HG02884 (cell line): ENCODE measurements around the gene ZSCAN10.

Source experiments
- ATAC-seq: cut with Tn5 transposase; IDR thresholded peaks from one replicate; pipeline ENCODE4 v1.9.1; 2021; ENCODE audit warnings: mild to moderate bottlenecking, moderate library complexity; ENCODE audit not compliant: unreplicated experiment

ZSCAN10 gene

DNA sequence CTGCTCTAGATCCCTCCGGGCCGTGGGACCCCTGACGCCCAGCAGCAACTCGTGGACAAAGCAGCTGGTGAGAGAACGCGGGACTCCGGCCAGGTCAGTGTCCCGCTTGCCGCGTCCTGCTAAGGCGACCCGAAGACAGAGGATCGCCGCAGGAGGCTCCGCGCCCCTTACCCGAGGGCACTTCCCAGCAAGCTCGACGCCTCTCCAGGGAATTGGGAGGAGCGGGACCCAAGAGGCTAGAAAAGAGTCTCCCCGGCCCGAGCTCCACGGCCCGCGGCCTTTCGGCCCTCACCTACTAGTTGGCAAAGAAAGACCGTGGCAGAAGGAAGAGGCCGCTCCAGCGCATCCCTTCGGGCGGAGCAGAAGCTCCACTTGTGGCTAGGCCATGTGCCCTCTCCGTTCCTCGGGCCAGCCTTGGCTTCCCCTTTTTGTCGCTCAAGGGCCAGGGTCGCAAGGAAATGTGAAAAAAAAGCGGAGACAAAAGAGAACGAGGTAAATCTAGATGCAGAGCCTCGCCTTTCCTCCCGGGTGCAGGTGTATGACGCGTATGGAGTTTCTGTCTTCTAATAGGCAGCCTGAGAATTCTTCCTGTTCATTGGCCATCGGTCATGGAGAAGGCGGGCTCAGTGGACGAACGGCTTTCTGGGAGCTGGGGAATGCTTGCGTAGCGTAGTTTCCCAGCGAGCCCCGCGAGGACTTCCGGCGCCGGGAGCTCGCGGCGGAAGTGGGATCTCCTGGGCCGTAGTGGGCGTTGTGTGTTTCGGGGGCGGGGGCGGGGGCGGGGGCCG lies 35.4 kb upstream of the ZSCAN10 start, which contains the start of gene ZNF213:
TSS of gene ZNF213 (plus strand) at position 692 of the 788 bp plus-strand sequence. CDS start 2,252 bp downstream, outside the sequence.
- peak; percentile 84 for ATAC-seq

GRCh38 chr16:3133844-3134243 lies 34.8 kb upstream of the ZSCAN10 start:
- no peak for ATAC-seq

GRCh38 chr16:3131755-3132377 lies 32.8 kb upstream of the ZSCAN10 start:
- ATAC-seq, result no peak

DNA sequence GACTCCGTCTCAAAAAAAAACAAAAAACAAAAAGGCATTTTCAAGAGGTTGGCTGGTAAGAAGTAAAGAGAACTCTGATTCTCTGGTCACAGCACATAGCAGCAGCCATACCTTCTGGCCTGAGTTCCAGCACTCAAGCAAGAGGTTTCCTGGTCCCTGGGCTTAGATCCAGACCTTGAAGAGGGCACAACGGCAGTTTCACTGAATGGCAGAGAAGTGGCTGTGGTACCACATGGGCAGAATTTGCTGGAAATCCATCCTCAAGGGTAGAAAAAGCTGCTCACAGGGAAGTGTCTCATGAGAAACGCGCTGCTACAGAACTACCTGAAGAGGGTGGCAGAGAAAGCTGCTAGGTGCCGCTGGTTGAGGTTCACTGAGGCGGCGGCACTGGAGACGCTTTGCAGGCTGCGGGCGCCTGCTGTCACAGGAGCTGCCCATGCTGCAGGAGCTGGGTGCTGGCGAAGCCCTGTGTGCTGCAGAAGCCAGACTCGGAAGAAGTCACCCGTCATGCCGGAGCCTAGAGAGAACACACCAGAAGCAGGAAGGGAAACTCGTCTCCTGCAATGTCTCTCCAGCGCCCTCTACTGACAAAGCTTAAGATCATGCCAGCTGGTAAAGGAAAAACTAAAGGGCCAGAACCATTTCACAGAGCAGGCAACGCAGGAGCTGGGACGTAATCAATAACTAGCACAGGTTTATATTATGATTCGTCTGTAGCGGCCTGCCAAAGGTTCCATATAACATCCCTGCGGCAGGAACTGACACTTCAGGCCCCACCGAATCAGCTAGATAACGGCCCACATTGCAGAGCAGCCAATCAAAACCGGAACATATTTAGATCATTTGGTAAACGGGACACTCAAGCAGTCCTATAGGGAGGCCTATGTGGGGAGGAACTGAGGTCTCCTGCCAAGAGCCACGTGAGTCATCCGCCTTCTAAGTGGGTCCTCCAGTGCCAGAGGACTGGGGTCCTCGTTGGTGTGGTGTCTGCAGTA lies 30.3 kb upstream of the ZSCAN10 start:
- ATAC-seq, result no peak

DNA sequence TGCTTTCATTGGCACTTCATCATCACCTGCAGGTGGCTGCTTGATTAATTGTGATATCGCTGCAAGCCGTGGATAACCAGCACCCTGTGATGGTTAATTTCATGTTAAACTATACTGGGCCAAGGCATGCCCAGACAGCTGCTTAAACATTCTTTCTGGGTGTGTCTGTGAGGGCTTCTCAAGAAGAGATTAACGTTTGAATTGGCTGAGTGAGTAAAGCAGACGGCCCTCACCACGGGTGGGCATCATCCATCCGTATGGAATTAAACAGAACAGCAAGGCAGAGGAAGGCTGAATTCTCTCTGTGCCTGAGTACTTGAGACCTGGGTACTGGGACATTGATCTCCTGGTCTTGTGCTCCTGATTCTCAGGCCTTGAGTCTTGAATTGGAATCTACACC lies 28.7 kb upstream of the ZSCAN10 start:
- no peak for ATAC-seq

GRCh38 chr16:3123986-3124886 lies 25.1 kb upstream of the ZSCAN10 start:
- peak; percentile 77 for ATAC-seq

DNA sequence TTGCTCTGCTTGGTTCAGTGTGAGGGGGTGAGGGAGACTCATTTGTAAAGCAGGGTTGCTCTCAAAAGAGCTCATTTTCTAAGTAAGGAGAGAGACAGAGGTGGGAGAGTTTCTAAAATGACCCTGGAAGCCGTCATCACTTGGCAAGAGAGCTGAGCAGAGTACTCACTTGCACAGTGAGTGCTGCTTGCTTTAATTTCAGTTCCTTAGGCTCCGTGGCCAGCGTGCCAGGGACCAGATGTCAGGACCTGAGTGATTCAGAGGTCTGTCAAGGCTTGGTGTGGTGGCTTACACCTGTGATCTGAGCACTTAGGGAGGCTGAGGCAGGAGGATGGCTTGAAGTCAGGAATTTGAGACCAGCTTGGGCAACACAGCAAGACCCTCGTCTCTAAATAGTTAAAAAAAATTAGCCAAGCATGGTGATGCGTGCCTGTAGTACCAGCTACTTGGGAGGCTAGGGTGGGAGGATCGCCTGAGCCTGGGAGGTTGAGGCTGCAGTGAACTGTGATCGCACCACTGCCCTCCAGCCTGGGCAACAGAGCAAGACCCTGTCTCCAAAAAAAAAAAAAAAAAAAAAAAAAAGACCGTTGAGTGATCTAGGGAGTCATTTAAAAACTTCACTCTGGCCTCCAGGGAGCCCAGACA lies 24.0 kb upstream of the ZSCAN10 start:
- no peak for ATAC-seq

- no peak for ATAC-seq
Measured at GRCh38 chr16:3121851-3122467, 22.9 kb upstream of the ZSCAN10 start.

GRCh38 chr16:3120435-3120834 lies 21.3 kb upstream of the ZSCAN10 start:
- no peak for ATAC-seq

- ATAC-seq, result no peak
Measured at GRCh38 chr16:3119701-3120408, 20.8 kb upstream of the ZSCAN10 start.

DNA sequence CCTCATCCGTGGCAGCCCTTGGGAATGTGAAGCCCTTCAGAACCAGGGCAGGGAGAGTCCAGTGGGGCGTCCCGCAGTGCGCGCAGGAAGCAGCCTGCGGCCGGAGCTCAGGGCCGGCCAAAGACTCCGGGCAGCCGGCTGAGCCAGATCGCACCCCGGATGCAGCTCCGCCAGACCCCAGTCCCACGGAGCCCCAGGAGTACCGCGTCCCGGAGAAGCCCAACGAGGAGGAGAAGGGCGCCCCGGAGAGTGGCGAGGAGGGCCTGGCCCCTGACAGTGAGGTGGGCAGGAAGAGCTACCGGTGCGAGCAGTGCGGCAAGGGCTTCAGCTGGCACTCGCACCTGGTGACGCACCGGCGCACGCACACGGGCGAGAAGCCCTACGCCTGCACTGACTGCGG lies 20.2 kb upstream of the ZSCAN10 start:
- no peak for ATAC-seq

GRCh38 chr16:3118846-3119245 lies 19.8 kb upstream of the ZSCAN10 start:
- ATAC-seq, result no peak

- no peak for ATAC-seq
Measured at GRCh38 chr16:3118204-3118790, 19.2 kb upstream of the ZSCAN10 start.

DNA sequence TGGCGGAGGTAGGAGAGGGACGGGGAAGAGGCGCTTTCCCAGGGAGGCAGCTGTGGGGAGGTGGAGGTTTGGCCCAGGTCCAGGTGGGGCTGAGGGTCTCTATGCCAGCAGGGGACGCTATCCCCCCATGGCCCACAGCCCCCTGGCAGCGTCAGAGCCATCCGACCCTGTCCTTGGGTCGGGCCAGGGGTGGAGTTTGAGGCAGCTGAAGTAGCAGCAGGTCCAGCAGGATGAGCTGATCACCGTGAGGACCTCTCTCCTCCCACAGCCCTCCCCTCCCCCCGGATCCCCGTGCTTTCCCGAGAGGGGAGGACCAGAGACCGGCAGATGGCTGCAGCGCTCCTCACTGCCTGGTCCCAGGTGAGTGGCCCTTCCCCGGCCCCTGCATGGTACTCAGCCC lies 16.5 kb upstream of the ZSCAN10 start:
- ATAC-seq, result no peak

GRCh38 chr16:3115003-3115402 lies 15.9 kb upstream of the ZSCAN10 start:
- no peak for ATAC-seq

DNA sequence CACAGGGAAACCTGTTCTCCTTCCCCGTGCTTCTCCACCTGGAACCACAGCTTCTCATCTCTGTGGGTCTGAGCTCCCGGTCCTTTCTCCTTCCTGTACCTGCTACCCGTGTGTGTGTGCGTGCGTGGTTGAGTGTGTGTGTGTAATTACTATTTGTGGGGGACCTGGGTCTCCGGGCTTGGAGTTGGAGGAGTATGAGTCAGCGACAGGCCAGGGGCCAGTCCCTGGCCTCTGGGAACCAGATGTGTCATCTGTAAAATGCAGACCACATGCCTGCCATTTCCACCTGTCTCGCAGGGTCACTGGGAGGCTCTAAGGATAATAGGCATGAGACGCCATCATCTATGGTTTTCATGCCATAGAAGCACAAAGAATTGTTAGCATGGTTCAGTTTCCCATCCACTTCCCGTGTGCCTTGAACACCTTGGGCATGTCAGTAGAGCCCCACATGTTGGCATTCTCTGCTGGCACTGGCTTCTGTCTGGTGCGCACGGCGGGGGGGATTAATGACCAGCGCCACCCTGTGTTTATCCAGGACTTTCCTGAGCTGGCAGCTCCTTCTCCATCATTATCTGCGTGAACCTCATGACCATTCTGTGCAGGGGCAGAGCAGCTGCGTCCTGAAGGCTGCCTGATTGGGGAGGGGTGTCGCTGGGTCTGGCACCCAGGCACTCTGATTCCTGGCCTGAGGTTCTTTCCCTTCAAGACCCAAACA lies 14.8 kb upstream of the ZSCAN10 start:
- no peak for ATAC-seq

- ATAC-seq, result no peak
Measured at GRCh38 chr16:3112881-3113574, 13.9 kb upstream of the ZSCAN10 start.
